Measurements from ENCODE around the gene CBY3.
"Not testable (repeated sequence)": the region's sequence is repeated elsewhere in the genome, so short reads cannot be mapped to it uniquely, and the experiment has no call there.

GRCh38 chr5:179634370-179635172 lies 46.3 kb downstream of the CBY3 start:
- TF ChIP-seq POLR2AphosphoS5 (IDR thresholded peaks at IDR 0.05; ENCODE audit: low read depth); CTCF (IDR thresholded peaks at IDR 0.05; ENCODE audit: insufficient read depth, low read length); REST (IDR thresholded peaks at IDR 0.05; ENCODE audit: insufficient replicate concordance, low read depth): not testable (repeated sequence)

Measured in HL-60 (cell line).